Neutrophil (primary cell): Measurements from ENCODE around the gene TMEM192.
"Not testable (repeated sequence)": the region's sequence is repeated elsewhere in the genome, so short reads cannot be mapped to it uniquely, and the experiment has no call there.

ENCODE experiments used
- H3K27ac ChIP-seq: fragments of 200-600 bp; sonication (generic); 2 replicates; pipeline ENCODE4 v1.5.1; 2016; ENCODE audit warnings: mild to moderate bottlenecking, moderate library complexity
- H3K27me3 ChIP-seq: fragments of 200-600 bp; sonication (generic); 2 replicates; pipeline ENCODE4 v1.6.0; 2016; ENCODE audit warnings: mild to moderate bottlenecking
- H3K36me3 ChIP-seq: fragments of 200-600 bp; sonication (generic); 2 replicates; pipeline ENCODE4 v1.5.1; 2017
- H3K4me1 ChIP-seq, 2 experiments: fragments of 200-600 bp in 1 of 2; sonication (generic) in 1 of 2; 1 replicate in 1 of 2; 2 replicates in 1 of 2; pipeline versions ENCODE4 v1.5.1 to v1.6.1; 2013 to 2016; ENCODE audit warnings: low read depth in 1 of 2, low read length in 1 of 2, mild to moderate bottlenecking in 1 of 2, moderate library complexity in 1 of 2; ENCODE audit not compliant: control insufficient read depth in 1 of 2, insufficient read depth in 1 of 2
- H3K4me3 ChIP-seq, 2 experiments: fragments of 200-600 bp in 1 of 2; sonication (generic) in 1 of 2; 1 replicate in 1 of 2; 2 replicates in 1 of 2; pipeline ENCODE4 v1.5.1; 2013 to 2016; ENCODE audit warnings: low read depth in 1 of 2, low read length in 1 of 2, mild to moderate bottlenecking in 1 of 2, moderate library complexity in 1 of 2
- H3K9me3 ChIP-seq: fragments of 200-600 bp; sonication (generic); 2 replicates; pipeline ENCODE4 v1.5.1; 2016
- TF ChIP-seq, protein P1 (sequence below): fragments of 200-600 bp; sonication (generic); IDR thresholded peaks from 2 replicates; pipeline ENCODE4 v1.5.1; 2016; ENCODE audit warnings: antibody characterized with exemption

The TMEM192 gene

DNA sequence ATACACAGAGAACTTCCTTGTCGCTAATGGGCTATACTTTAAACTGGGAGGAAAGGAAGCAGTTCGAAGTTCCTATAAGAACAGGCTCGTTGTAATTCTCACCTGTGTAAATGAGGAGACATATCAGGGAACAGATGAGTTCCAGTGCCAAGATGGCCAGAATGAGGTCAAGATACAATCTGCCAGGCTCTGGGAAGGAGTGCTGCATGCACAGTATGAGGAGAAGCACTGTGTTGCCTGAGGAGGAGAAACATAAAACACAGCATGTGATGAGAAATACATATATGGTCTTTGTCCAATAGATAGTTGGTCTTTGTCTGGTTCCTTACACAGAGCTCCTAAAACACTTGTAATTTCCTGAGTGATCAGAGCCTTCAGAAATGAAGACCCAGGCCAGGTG is 24.3 kb downstream of the TMEM192 start:
- Histone ChIP-seq H3K4me3 (no peak overlapping the region), H3K36me3 (peaks cover 30% of the 10 kb centered on the region), H3K27ac (no peak overlapping the region), H3K27me3 (no peaks in the 10 kb centered on the region), H3K4me1 (no peaks in the 10 kb centered on the region), H3K9me3 (no peaks in the 10 kb centered on the region)
- TF ChIP-seq, protein P1, sequence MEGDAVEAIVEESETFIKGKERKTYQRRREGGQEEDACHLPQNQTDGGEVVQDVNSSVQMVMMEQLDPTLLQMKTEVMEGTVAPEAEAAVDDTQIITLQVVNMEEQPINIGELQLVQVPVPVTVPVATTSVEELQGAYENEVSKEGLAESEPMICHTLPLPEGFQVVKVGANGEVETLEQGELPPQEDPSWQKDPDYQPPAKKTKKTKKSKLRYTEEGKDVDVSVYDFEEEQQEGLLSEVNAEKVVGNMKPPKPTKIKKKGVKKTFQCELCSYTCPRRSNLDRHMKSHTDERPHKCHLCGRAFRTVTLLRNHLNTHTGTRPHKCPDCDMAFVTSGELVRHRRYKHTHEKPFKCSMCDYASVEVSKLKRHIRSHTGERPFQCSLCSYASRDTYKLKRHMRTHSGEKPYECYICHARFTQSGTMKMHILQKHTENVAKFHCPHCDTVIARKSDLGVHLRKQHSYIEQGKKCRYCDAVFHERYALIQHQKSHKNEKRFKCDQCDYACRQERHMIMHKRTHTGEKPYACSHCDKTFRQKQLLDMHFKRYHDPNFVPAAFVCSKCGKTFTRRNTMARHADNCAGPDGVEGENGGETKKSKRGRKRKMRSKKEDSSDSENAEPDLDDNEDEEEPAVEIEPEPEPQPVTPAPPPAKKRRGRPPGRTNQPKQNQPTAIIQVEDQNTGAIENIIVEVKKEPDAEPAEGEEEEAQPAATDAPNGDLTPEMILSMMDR, result no peak

DNA sequence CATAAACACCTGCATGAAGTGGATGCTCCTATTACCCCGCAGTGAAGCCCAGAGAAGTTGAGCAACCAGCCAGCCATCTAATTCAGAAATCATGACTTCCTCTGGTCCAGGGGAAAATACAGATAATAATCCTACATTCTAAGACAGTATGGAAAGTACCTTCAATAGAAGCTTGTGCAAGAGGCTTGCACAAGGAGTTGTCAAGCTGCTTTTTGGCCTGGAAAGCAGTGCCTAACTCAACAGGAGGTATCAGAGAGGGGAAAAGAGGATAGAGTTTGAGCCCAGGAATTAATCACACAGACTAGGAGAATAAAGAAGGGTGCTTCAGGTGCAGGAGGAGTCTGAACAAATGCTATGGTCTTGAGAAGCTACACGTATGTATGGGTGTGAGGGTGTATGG is 26.7 kb downstream of the TMEM192 start:
- peaks cover 30% of the 10 kb centered on the region for H3K36me3 ChIP-seq
- TF ChIP-seq, protein P1, result no peak

DNA sequence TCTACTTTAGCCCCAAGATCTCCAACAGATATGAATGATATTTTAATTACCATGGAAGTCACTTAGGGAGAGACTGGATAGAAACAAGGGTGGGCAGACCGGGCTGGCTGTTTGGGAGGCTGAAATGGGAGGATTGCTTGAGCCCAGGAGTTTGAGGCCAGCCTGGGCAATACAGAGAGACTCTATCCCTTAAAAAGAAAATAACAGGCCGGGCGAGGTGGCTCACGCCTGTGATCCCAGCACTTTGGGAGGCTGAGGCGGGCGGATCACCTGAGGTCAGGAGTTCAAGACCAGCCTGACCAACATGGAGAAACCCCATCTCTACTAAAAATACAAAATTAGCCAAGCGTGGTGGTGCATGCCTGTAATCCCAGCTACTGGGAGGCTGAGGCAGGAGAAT is 27.9 kb downstream of the TMEM192 start:
- H3K27ac ChIP-seq, H3K27me3 ChIP-seq, H3K4me1 ChIP-seq, H3K4me3 ChIP-seq, H3K9me3 ChIP-seq: not testable (repeated sequence)
- H3K36me3 ChIP-seq, result peaks cover 30% of the 10 kb centered on the region

More for the DNA sequence above, 26.7 kb downstream of the TMEM192 start:
- Histone ChIP-seq H3K9me3 (no peaks in the 10 kb centered on the region), H3K4me3 (no peak overlapping the region), H3K27ac (no peak overlapping the region), H3K4me1 (no peaks in the 10 kb centered on the region), H3K27me3 (no peaks in the 10 kb centered on the region)

DNA sequence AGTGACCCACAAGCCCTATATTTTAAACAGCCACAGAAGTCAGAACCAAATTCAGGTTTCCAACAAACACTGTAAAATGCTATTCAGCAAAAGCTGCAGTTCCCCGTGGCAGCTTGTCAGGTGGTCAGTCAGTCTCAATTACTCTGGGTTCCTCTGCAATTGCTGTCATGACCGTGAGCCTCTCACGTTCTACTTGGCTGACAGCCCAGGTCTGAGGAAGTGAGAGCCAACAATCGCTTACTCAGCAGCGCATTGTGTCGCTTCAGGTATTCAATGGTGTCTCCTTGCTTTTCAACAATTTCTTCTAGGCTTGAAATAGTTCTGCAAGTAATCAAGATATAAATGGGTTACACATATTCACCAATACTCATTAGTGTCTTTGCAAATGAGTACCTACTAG is 33.2 kb downstream of the TMEM192 start:
- no peak overlapping the region for H3K27ac ChIP-seq
- TF ChIP-seq, protein P1, result no peak
- H3K9me3 ChIP-seq, result no peaks in the 10 kb centered on the region
- H3K4me1 ChIP-seq, result no peaks in the 10 kb centered on the region
- peaks cover 13% of the 10 kb centered on the region for H3K36me3 ChIP-seq
- H3K4me3 ChIP-seq, result no peak overlapping the region
- no peaks in the 10 kb centered on the region for H3K27me3 ChIP-seq

DNA sequence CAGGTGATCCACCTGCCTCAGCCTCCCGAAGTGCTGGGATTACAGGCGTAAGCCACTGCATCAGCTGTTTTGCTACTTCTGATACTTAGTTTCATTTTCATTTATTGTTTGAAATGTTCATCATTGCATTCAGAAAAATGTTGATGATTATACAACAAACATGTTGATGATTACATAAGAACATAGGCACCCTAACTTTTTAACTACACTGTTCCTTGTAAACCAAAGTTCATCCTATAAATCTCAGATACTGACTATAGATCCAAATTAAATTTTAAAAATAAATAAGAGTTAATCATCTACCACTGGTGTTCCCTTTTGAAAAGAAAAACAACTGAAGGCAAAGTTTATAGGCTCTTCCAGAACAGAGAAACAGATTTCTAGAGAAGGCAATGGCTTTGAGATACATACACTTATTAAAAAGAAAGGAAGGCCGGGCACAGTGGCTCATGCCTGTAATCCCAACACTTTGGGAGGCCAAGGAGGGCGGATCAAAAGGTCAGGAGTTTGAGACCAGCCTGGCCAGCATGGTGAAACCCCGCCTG is 35.6 kb downstream of the TMEM192 start:
- Histone ChIP-seq H3K4me1 (no peaks in the 10 kb centered on the region), H3K27ac (no peak overlapping the region), H3K9me3 (no peaks in the 10 kb centered on the region), H3K27me3 (no peaks in the 10 kb centered on the region), H3K36me3 (peaks cover 10% of the 10 kb centered on the region), H3K4me3 (no peak overlapping the region)
- TF ChIP-seq, protein P1, result no peak

DNA sequence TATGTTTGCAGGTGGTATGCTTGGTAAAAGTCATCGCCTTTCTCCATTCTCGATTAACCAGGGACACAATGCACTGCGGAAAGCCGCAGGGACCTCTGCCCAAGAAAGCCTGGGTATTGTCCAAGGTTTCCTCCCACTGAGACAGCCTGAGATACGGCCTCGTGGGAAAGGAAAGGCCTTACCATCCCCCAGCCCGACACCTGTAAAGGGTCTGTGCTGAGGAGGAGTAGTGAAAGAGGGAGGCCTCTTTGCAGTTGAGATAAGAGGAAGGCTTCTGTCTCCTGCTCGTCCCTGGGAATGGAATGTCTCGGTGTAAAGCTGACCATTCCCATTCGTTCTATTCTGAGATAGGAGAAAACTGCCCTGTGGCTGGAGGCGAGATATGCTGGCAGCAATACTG is 39.3 kb downstream of the TMEM192 start:
- H3K27me3 ChIP-seq, H3K9me3 ChIP-seq, H3K4me3 ChIP-seq, H3K4me1 ChIP-seq, H3K36me3 ChIP-seq, H3K27ac ChIP-seq: not testable (repeated sequence)

DNA sequence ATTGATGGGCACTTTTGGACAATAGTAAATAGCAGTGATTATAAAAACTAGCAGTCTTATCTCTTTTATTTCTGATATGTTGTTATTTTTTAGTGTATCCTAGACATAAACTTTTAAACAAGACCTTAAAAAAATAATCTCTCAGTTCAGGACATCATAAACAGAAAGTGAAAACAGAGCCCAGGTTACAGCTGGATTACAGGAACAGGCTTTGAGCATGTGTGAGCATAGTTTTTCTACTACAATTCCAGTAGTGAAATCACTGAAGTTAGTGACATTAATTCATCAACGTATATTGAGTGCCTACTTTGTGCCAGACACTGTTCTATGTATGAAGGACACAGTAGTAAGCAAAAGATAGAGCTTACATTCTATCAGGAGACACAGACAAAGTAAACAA is 42.1 kb downstream of the TMEM192 start:
- Histone ChIP-seq H3K4me1 (no peaks in the 10 kb centered on the region), H3K9me3 (no peaks in the 10 kb centered on the region), H3K27ac (no peak overlapping the region), H3K4me3 (no peak overlapping the region), H3K27me3 (no peaks in the 10 kb centered on the region), H3K36me3 (no peaks in the 10 kb centered on the region)
- TF ChIP-seq, protein P1, result no peak
